HG03378 (cell line): ENCODE measurements around the gene PCGF5.
"Not testable (repeated sequence)": the region's sequence is repeated elsewhere in the genome, so short reads cannot be mapped to it uniquely, and the experiment has no call there.

Experiments used
- ATAC-seq: cut with Tn5 transposase; IDR thresholded peaks from one replicate; pipeline ENCODE4 v1.9.1; 2021; ENCODE audit warnings: mild to moderate bottlenecking, moderate library complexity; ENCODE audit not compliant: unreplicated experiment

Gene PCGF5

GRCh38 chr10:91271886-91272285, 51.4 kb downstream of the PCGF5 start:
- ATAC-seq, result no peak

GRCh38 chr10:91284486-91285090, 64.1 kb downstream of the PCGF5 start:
- ATAC-seq, result no peak

GRCh38 chr10:91286572-91286971, 66.1 kb downstream of the PCGF5 start:
- no peak for ATAC-seq

- no peak for ATAC-seq
Observed at GRCh38 chr10:91287276-91287675, 66.8 kb downstream of the PCGF5 start.

GRCh38 chr10:91287912-91288311, 67.4 kb downstream of the PCGF5 start:
- ATAC-seq, result no peak

GRCh38 chr10:91289305-91289704, 68.8 kb downstream of the PCGF5 start:
- no peak for ATAC-seq

- no peak for ATAC-seq
Observed at GRCh38 chr10:91290607-91291006, 70.1 kb downstream of the PCGF5 start.

GRCh38 chr10:91294134-91294906, 73.9 kb downstream of the PCGF5 start:
- no peak for ATAC-seq

- ATAC-seq, result no peak
Observed at GRCh38 chr10:91295346-91295745, 74.9 kb downstream of the PCGF5 start.

GRCh38 chr10:91296471-91296870, 76.0 kb downstream of the PCGF5 start:
- ATAC-seq, result no peak

GRCh38 chr10:91298224-91298871, 77.9 kb downstream of the PCGF5 start:
- ATAC-seq, result peak; percentile 83

- no peak for ATAC-seq
Observed at GRCh38 chr10:91299999-91300575, 79.6 kb downstream of the PCGF5 start.

- ATAC-seq, result not testable (repeated sequence)
Observed at GRCh38 chr10:91302946-91303345, 82.5 kb downstream of the PCGF5 start.

- ATAC-seq, result not testable (repeated sequence)
Observed at GRCh38 chr10:91305979-91306378, 85.5 kb downstream of the PCGF5 start.

- no peak for ATAC-seq
Observed at GRCh38 chr10:91307489-91307888, 87.0 kb downstream of the PCGF5 start.

GRCh38 chr10:91309711-91310110, 89.2 kb downstream of the PCGF5 start:
- ATAC-seq, result no peak

GRCh38 chr10:91311601-91312381, 91.3 kb downstream of the PCGF5 start:
- no peak for ATAC-seq

GRCh38 chr10:91312382-91312733, 91.9 kb downstream of the PCGF5 start:
- no peak for ATAC-seq

GRCh38 chr10:91313796-91314485, 93.5 kb downstream of the PCGF5 start:
- ATAC-seq, result no peak

GRCh38 chr10:91316486-91316885, 96.0 kb downstream of the PCGF5 start:
- ATAC-seq, result no peak
